OCI-LY7 (cell line): ENCODE measurements around the gene NEDD9.

Experiments used
- EZH2phosphoT487 ChIP-seq: fragments of 200-600 bp; sonication (generic); IDR thresholded peaks from 2 replicates; pipeline ENCODE4 v1.6.1; 2018; ENCODE audit warnings: low read depth, borderline replicate concordance, mild to moderate bottlenecking, mixed run types, antibody characterized with exemption, low read length, moderate library complexity, mixed read lengths
- TF ChIP-seq, protein P1 (sequence below): fragments of 200-600 bp; sonication (generic); conservative IDR thresholded peaks from 2 replicates; pipeline ENCODE4 v1.5.1; 2014; ENCODE audit warnings: mild to moderate bottlenecking, antibody characterized with exemption, low read length, moderate library complexity, mixed read lengths

GRCh38 chr6:11250108-11250507, 17.6 kb upstream of the NEDD9 start:
- TF ChIP-seq, protein P1, sequence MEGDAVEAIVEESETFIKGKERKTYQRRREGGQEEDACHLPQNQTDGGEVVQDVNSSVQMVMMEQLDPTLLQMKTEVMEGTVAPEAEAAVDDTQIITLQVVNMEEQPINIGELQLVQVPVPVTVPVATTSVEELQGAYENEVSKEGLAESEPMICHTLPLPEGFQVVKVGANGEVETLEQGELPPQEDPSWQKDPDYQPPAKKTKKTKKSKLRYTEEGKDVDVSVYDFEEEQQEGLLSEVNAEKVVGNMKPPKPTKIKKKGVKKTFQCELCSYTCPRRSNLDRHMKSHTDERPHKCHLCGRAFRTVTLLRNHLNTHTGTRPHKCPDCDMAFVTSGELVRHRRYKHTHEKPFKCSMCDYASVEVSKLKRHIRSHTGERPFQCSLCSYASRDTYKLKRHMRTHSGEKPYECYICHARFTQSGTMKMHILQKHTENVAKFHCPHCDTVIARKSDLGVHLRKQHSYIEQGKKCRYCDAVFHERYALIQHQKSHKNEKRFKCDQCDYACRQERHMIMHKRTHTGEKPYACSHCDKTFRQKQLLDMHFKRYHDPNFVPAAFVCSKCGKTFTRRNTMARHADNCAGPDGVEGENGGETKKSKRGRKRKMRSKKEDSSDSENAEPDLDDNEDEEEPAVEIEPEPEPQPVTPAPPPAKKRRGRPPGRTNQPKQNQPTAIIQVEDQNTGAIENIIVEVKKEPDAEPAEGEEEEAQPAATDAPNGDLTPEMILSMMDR: no peak
- no peak for TF ChIP-seq EZH2phosphoT487
